ENCODE measurements around the gene OR6V1. TPM values are rescaled to one million over a fixed set of nuclear protein-coding genes. Genes with fewer than 3 reads are reported as not detected.
"Not testable (repeated sequence)": the region's sequence is repeated elsewhere in the genome, so short reads cannot be mapped to it uniquely, and the experiment has no call there.

Gene OR6V1
- total RNA-seq, 2 donors from 2014 or later, result not detected

GRCh38 chr7:143041346-143041745, 10.8 kb upstream of the OR6V1 start:
- DNase-seq (no peak), ATAC-seq (no peak)
- intact Hi-C loops (cut with DNase I, micrococcal nuclease), result no loop called here

- DNase-seq, result no peak
- intact Hi-C loops (cut with DNase I, micrococcal nuclease), result no loop called here
These were observed 9.9 kb upstream of the OR6V1 start for GRCh38 chr7:143042159-143042789.

GRCh38 chr7:143042790-143043271, 9.3 kb upstream of the OR6V1 start:
- intact Hi-C loops (cut with DNase I, micrococcal nuclease), result no loop called here
- ATAC-seq, result no peak

More at GRCh38 chr7:143042159-143042789, 9.9 kb upstream of the OR6V1 start:
- no peak for ATAC-seq

GRCh38 chr7:143043391-143043790, 8.8 kb upstream of the OR6V1 start:
- intact Hi-C loops (cut with DNase I, micrococcal nuclease), result no loop called here
- ATAC-seq, result no peak
- DNase-seq, result no peak

More at GRCh38 chr7:143042790-143043271, 9.3 kb upstream of the OR6V1 start:
- no peak for DNase-seq

GRCh38 chr7:143046426-143046851, 5.7 kb upstream of the OR6V1 start:
- no peak for DNase-seq

GRCh38 chr7:143047326-143047725, 4.8 kb upstream of the OR6V1 start:
- DNase-seq (no peak), ATAC-seq (no peak)
- intact Hi-C loops (cut with DNase I, micrococcal nuclease), result no loop called here

More at GRCh38 chr7:143046426-143046851, 5.7 kb upstream of the OR6V1 start:
- ATAC-seq, result no peak
- intact Hi-C loops (cut with DNase I, micrococcal nuclease), result no loop called here

GRCh38 chr7:143048827-143049226, 3.3 kb upstream of the OR6V1 start:
- DNase-seq (no peak), ATAC-seq (no peak)
- intact Hi-C loops (cut with DNase I, micrococcal nuclease), result no loop called here

- DNase-seq, result no peak
- intact Hi-C loops (cut with DNase I, micrococcal nuclease), result no loop called here
- no peak for ATAC-seq
These were observed 2.8 kb upstream of the OR6V1 start for GRCh38 chr7:143049362-143049761.

GRCh38 chr7:143050931-143051330, 1.2 kb upstream of the OR6V1 start:
- no peak for DNase-seq
- intact Hi-C loops (cut with DNase I, micrococcal nuclease), result no loop called here
- no peak for ATAC-seq

GRCh38 chr7:143054621-143055020, 2.5 kb downstream of the OR6V1 start:
- DNase-seq (no peak), ATAC-seq (no peak)
- intact Hi-C loops (cut with DNase I, micrococcal nuclease), result no loop called here

- no peak for ATAC-seq
- DNase-seq, result no peak
- intact Hi-C loops (cut with DNase I, micrococcal nuclease), result no loop called here
These were observed 3.6 kb downstream of the OR6V1 start for GRCh38 chr7:143055754-143056153.

- ATAC-seq (no peak), DNase-seq (no peak)
- intact Hi-C loops (cut with DNase I, micrococcal nuclease), result no loop called here
These were observed 11.6 kb downstream of the OR6V1 start for GRCh38 chr7:143063741-143064140.

GRCh38 chr7:143068446-143068845, 16.3 kb downstream of the OR6V1 start:
- ATAC-seq, result no peak
- DNase-seq, result no peak
- intact Hi-C loops (cut with DNase I, micrococcal nuclease), result no loop called here

- intact Hi-C loops (cut with DNase I, micrococcal nuclease), result no loop called here
- ATAC-seq (no peak), DNase-seq (no peak)
These were observed 17.9 kb downstream of the OR6V1 start for GRCh38 chr7:143069912-143070500.

- intact Hi-C loops (cut with DNase I, micrococcal nuclease), result no loop called here
- DNase-seq, result no peak
- no peak for ATAC-seq
These were observed 21.4 kb downstream of the OR6V1 start for GRCh38 chr7:143073556-143073955.

GRCh38 chr7:143074141-143074540, 22.0 kb downstream of the OR6V1 start:
- ATAC-seq, result no peak
- intact Hi-C loops (cut with DNase I, micrococcal nuclease), result no loop called here
- no peak for DNase-seq

- intact Hi-C loops (cut with DNase I, micrococcal nuclease), result no loop called here
- DNase-seq (no peak), ATAC-seq (no peak)
These were observed 33.0 kb downstream of the OR6V1 start for GRCh38 chr7:143085109-143085508.

GRCh38 chr7:143085610-143086009, 33.5 kb downstream of the OR6V1 start:
- ATAC-seq; intact Hi-C loops (cut with DNase I, micrococcal nuclease); DNase-seq: not testable (repeated sequence)

GRCh38 chr7:143088549-143089231, 36.5 kb downstream of the OR6V1 start:
- intact Hi-C loops (cut with DNase I, micrococcal nuclease); ATAC-seq; DNase-seq: not testable (repeated sequence)

GRCh38 chr7:143096146-143096545, 44.0 kb downstream of the OR6V1 start:
- intact Hi-C loops (cut with DNase I, micrococcal nuclease), result no loop called here
- ATAC-seq (no peak), DNase-seq (no peak)
